H1 (cell line): Measurements from ENCODE around the gene FAM151A. TPM values are rescaled to one million over a fixed set of nuclear protein-coding genes. Genes with fewer than 3 reads are reported as not detected.

ENCODE experiments used
- ATF2 ChIP-seq: IDR thresholded peaks from 2 replicates; pipeline ENCODE4 v1.6.1; 2012; ENCODE audit warnings: low read length, inconsistent platforms
- RAD21 ChIP-seq, 2 experiments: IDR thresholded peaks in 1 of 2; conservative IDR thresholded peaks in 1 of 2; 2 replicates each; pipeline ENCODE4 v1.6.1; 2011; ENCODE audit warnings: low read depth in 2 of 2, low read length in 2 of 2, improper control_type of control experiment in 1 of 2, inconsistent platforms in 1 of 2, mild to moderate bottlenecking in 1 of 2, moderate library complexity in 1 of 2
- RBBP5 ChIP-seq: IDR thresholded peaks from 2 replicates; pipeline ENCODE4 v1.7.1; 2012; ENCODE audit warnings: low read depth, mild to moderate bottlenecking, inconsistent platforms, low read length, moderate library complexity, borderline replicate concordance
- SP1 ChIP-seq: IDR thresholded peaks from 2 replicates; pipeline ENCODE4 v1.6.1; 2011; ENCODE audit warnings: low read depth, low read length
- polyA plus RNA-seq, 7 experiments: library from polyadenylated mRNA; depleted of rRNA in 3 of 7; stranded (reverse) in 5 of 7; unstranded in 2 of 7; fragments of >200 nt in 5 of 7; fragments of 200-250 nt in 2 of 7; gene quantifications; 1 replicate in 5 of 7; 2 replicates in 1 of 7; 4 replicates in 1 of 7; pipeline versions ENCODE4 v1.2.1 to v1.2.3, GENCODE V29; 2011 to 2013; ENCODE audit warnings: missing spikeins in 2 of 7, mixed read lengths in 2 of 7
- total RNA-seq: library from RNA; stranded (reverse); fragmentation: NEBNext Ultra II Directional; extraction: Animal tissue kit (Norgen Biotek cat#: 25700); gene quantifications from 2 replicates; pipeline ENCODE4 v1.2.1, GENCODE V29; 2021

The FAM151A gene
- total and polyA plus RNA-seq, 2 of the 8 experiments (the other 6 are each of a cell fraction or from before 2014, with no cell fraction given), result not detected

- no peak for TF ChIP-seq ATF2
- no peak for TF ChIP-seq RBBP5
- no peak for TF ChIP-seq RAD21 (IDR thresholded peaks at IDR 0.05 in 1 of 2, conservative IDR thresholded peaks at IDR 0.05 in 1 of 2; ENCODE audit: low read depth in 2 of 2, low read length in 2 of 2)
- no peak for TF ChIP-seq SP1
Observed at GRCh38 chr1:54607821-54608565, 15.3 kb downstream of the FAM151A start (continued).
